ENCODE results near the gene NFKBIB. TPM values are rescaled to one million over a fixed set of nuclear protein-coding genes. Genes with fewer than 3 reads are reported as not detected.

Gene NFKBIB
- total RNA-seq, 4 donors from 2014 or later, result 18.5 to 37.6 (median 26.8) TPM

GRCh38 chr19:38953677-38954076, 53.9 kb downstream of the NFKBIB start:
- H3K36me3 ChIP-seq, result peaks cover 0 to 15% of the 10 kb centered on the region in 2 donors
- 66 to 76% methylated on average over 4 of the region's 4 CpGs for WGBS, 2 donors (ENCODE audit: low coverage in 1 of 2)
- no peaks in the 10 kb centered on the region for H3K27me3 ChIP-seq
- H3K9me3 ChIP-seq, result no peaks in the 10 kb centered on the region
- no peak overlapping the region for H3K4me3 ChIP-seq
- no peak for TF ChIP-seq POLR2A (IDR thresholded peaks at IDR 0.05)
- TF ChIP-seq CTCF (IDR thresholded peaks at IDR 0.05), result no peak
- TF ChIP-seq POLR2AphosphoS5 (IDR thresholded peaks at IDR 0.05), result no peak
- no peak for TF ChIP-seq EP300 (IDR thresholded peaks at IDR 0.05)
- ATAC-seq, result no peak
- no peak overlapping the region for H3K27ac ChIP-seq
- H3K4me1 ChIP-seq, result peaks cover 0 to 15% (median 7%) of the 10 kb centered on the region in 3 donors

GRCh38 chr19:38956264-38956663, 56.5 kb downstream of the NFKBIB start:
- 83% methylated on average over 2 of the region's 2 CpGs; no CpG with 5 or more reads in 1 of the 2 donors for WGBS, 2 donors (ENCODE audit: low coverage in 1 of 2)

GRCh38 chr19:38958301-38958700, 58.5 kb downstream of the NFKBIB start:
- no peak overlapping the region for H3K4me3 ChIP-seq
- peaks cover 0 to 12% (median 0%) of the 10 kb centered on the region in 3 donors for H3K4me1 ChIP-seq
- H3K9me3 ChIP-seq, result no peaks in the 10 kb centered on the region
- no peaks in the 10 kb centered on the region for H3K27me3 ChIP-seq
- peaks cover 0 to 15% of the 10 kb centered on the region in 2 donors for H3K36me3 ChIP-seq
- no peak overlapping the region for H3K27ac ChIP-seq
- ATAC-seq, result no peak
- 93% methylated on average over 2 of the region's 2 CpGs; no CpG with 5 or more reads in 1 of the 2 donors for WGBS, 2 donors (ENCODE audit: low coverage in 1 of 2)
- TF ChIP-seq POLR2A (IDR thresholded peaks at IDR 0.05) (no peak), EP300 (IDR thresholded peaks at IDR 0.05) (no peak), CTCF (IDR thresholded peaks at IDR 0.05) (no peak), POLR2AphosphoS5 (IDR thresholded peaks at IDR 0.05) (no peak)

More at GRCh38 chr19:38956264-38956663, 56.5 kb downstream of the NFKBIB start:
- Histone ChIP-seq H3K27me3 (no peaks in the 10 kb centered on the region), H3K4me3 (no peak overlapping the region), H3K4me1 (no peaks in the 10 kb centered on the region), H3K27ac (no peak overlapping the region), H3K9me3 (no peaks in the 10 kb centered on the region), H3K36me3 (peaks cover 0 to 15% of the 10 kb centered on the region in 2 donors)
- no peak for ATAC-seq
- no peak for TF ChIP-seq EP300 (IDR thresholded peaks at IDR 0.05)
- TF ChIP-seq CTCF (IDR thresholded peaks at IDR 0.05), result no peak
- TF ChIP-seq POLR2A (IDR thresholded peaks at IDR 0.05), result no peak
- TF ChIP-seq POLR2AphosphoS5 (IDR thresholded peaks at IDR 0.05), result no peak

Other genes with a start within 250 kb of the NFKBIB start
- gene CAPN12, start 155.5 kb upstream of the NFKBIB start, total RNA-seq, result 1 to 10 TPM in 2 of 4 donors, under 1 TPM in 1, not detected in 1; 0.93 to 2.2 (median 1.1) TPM
- gene LGALS7, start 126.5 kb upstream of the NFKBIB start, total RNA-seq, result 10 to 100 TPM in 1 of 4 donors, not detected in 3; 25.8 TPM
- gene LGALS7B, start 110.8 kb upstream of the NFKBIB start, total RNA-seq, result 10 to 100 TPM in 1 of 4 donors, 1 to 10 TPM in 2, not detected in 1; 2.1 to 58.4 (median 9.8) TPM
- 1 to 10 TPM in 2 of 4 donors, under 1 TPM in 1, not detected in 1; 0.27 to 1.6 (median 1.1) TPM for gene LGALS4, start 87.0 kb upstream of the NFKBIB start, total RNA-seq
- 100 to 1,000 TPM in 2 of 4 donors, 10 to 100 TPM in 2; 88.3 to 162 (median 110) TPM for gene ECH1, start 68.2 kb upstream of the NFKBIB start, total RNA-seq
- 100 to 1,000 TPM; 173 to 180 (median 174) TPM for gene HNRNPL, start 50.0 kb upstream of the NFKBIB start, total RNA-seq
- 1 to 10 TPM; 1.2 to 8.2 (median 4.1) TPM for gene RINL, start 21.7 kb upstream of the NFKBIB start, total RNA-seq
- 100 to 1,000 TPM in 1 of 4 donors, 10 to 100 TPM in 3; 73.9 to 106 (median 80.5) TPM for gene SIRT2, start 351 bp upstream of the NFKBIB start, total RNA-seq
- 1 to 10 TPM in 1 of 4 donors, under 1 TPM in 1, not detected in 2; 0.94 to 1.4 TPM for gene CCER2, start 12.2 kb downstream of the NFKBIB start, total RNA-seq
- gene SARS2, start 30.8 kb downstream of the NFKBIB start, total RNA-seq, result 10 to 100 TPM in 3 of 4 donors, 1 to 10 TPM in 1; 9.9 to 13.7 (median 11.9) TPM
- 10 to 100 TPM; 19.8 to 25.3 (median 23.0) TPM for gene MRPS12, start 31.0 kb downstream of the NFKBIB start, total RNA-seq
- gene FBXO17, start 75.8 kb downstream of the NFKBIB start, total RNA-seq, result 10 to 100 TPM; 21.5 to 31.3 (median 27.8) TPM
- 1 to 10 TPM; 3.0 to 9.7 (median 3.8) TPM for gene FBXO27, start 132.6 kb downstream of the NFKBIB start, total RNA-seq
- under 1 TPM in 1 of 4 donors, not detected in 3; 0.08 TPM for gene ACP7, start 184.4 kb downstream of the NFKBIB start, total RNA-seq
- gene PAK4, start 225.8 kb downstream of the NFKBIB start, total RNA-seq, result 10 to 100 TPM in 1 of 4 donors, 1 to 10 TPM in 3; 6.1 to 16.3 (median 7.5) TPM